ENCODE measurements around the gene CALM3. TPM values are rescaled to one million over a fixed set of nuclear protein-coding genes. Genes with fewer than 3 reads are reported as not detected.

CALM3 gene
- total and polyA plus RNA-seq, 4 donors = 219 to 1,593 (median 943) TPM

GRCh38 chr19:46644720-46645119, 43.6 kb downstream of the CALM3 start:
- Histone ChIP-seq H3K9me3 (ENCODE audit: control insufficient read depth, insufficient read depth, low read length) (no peaks in the 10 kb centered on the region), H3K4me3 (ENCODE audit: low read depth, low read length) (no peak overlapping the region), H3K27me3 (ENCODE audit: control insufficient read depth, insufficient read depth, low read length) (peaks cover 9% of the 10 kb centered on the region), H3K27ac (ENCODE audit: low read depth, low read length) (no peak overlapping the region), H3K36me3 (ENCODE audit: control insufficient read depth, insufficient read depth, low read length) (peaks cover 11% of the 10 kb centered on the region), H3K4me1 (ENCODE audit: control insufficient read depth, insufficient read depth, low read length) (peaks cover 5% of the 10 kb centered on the region)
- 42% methylated on average over 2 of the region's 3 CpGs for WGBS (ENCODE audit: insufficient coverage)
- no peak for DNase-seq (ENCODE audit: low read depth in 4 of 6, low spot score in 6 of 6)

- H3K9me3 ChIP-seq (ENCODE audit: control insufficient read depth, insufficient read depth, low read length) = no peaks in the 10 kb centered on the region
- H3K36me3 ChIP-seq (ENCODE audit: control insufficient read depth, insufficient read depth, low read length) = peaks cover 16% of the 10 kb centered on the region
- no peak for DNase-seq (ENCODE audit: low read depth in 4 of 6, low spot score in 6 of 6)
- no peak overlapping the region for H3K4me3 ChIP-seq (ENCODE audit: low read depth, low read length)
- H3K27ac ChIP-seq (ENCODE audit: low read depth, low read length) = no peak overlapping the region
- H3K4me1 ChIP-seq (ENCODE audit: control insufficient read depth, insufficient read depth, low read length) = no peaks in the 10 kb centered on the region
- H3K27me3 ChIP-seq (ENCODE audit: control insufficient read depth, insufficient read depth, low read length) = peaks cover 11% of the 10 kb centered on the region
- WGBS (ENCODE audit: insufficient coverage) = no CpG with 5 or more reads among the region's 3 CpGs
Measured at GRCh38 chr19:46646402-46646801, 45.3 kb downstream of the CALM3 start.

GRCh38 chr19:46648060-46648960, 47.2 kb downstream of the CALM3 start:
- Histone ChIP-seq H3K36me3 (ENCODE audit: control insufficient read depth, insufficient read depth, low read length) (peaks cover 32% of the 10 kb centered on the region), H3K9me3 (ENCODE audit: control insufficient read depth, insufficient read depth, low read length) (no peaks in the 10 kb centered on the region), H3K4me1 (ENCODE audit: control insufficient read depth, insufficient read depth, low read length) (no peaks in the 10 kb centered on the region), H3K4me3 (ENCODE audit: low read depth, low read length) (no peak overlapping the region), H3K27me3 (ENCODE audit: control insufficient read depth, insufficient read depth, low read length) (peaks cover 13% of the 10 kb centered on the region), H3K27ac (ENCODE audit: low read depth, low read length) (no peak overlapping the region)
- WGBS (ENCODE audit: insufficient coverage) = 38% methylated on average over 59 of the region's 63 CpGs
- DNase-seq (ENCODE audit: low read depth in 4 of 6, low spot score in 6 of 6) = no peak

- 31% methylated on average over 124 of the region's 144 CpGs for WGBS (ENCODE audit: insufficient coverage)
Measured at GRCh38 chr19:46648961-46649960, 48.1 kb downstream of the CALM3 start.

GRCh38 chr19:46650445-46650844, 49.3 kb downstream of the CALM3 start:
- no peak for DNase-seq (ENCODE audit: low read depth in 4 of 6, low spot score in 6 of 6)
- H3K27ac ChIP-seq (ENCODE audit: low read depth, low read length) = no peak overlapping the region
- no peaks in the 10 kb centered on the region for H3K9me3 ChIP-seq (ENCODE audit: control insufficient read depth, insufficient read depth, low read length)
- no peak overlapping the region for H3K4me3 ChIP-seq (ENCODE audit: low read depth, low read length)
- 95% methylated on average over 4 of the region's 7 CpGs for WGBS (ENCODE audit: insufficient coverage)
- peaks cover 32% of the 10 kb centered on the region for H3K36me3 ChIP-seq (ENCODE audit: control insufficient read depth, insufficient read depth, low read length)
- H3K27me3 ChIP-seq (ENCODE audit: control insufficient read depth, insufficient read depth, low read length) = peaks cover 13% of the 10 kb centered on the region
- peaks cover 19% of the 10 kb centered on the region for H3K4me1 ChIP-seq (ENCODE audit: control insufficient read depth, insufficient read depth, low read length)

More at GRCh38 chr19:46648961-46649960, 48.1 kb downstream of the CALM3 start:
- H3K4me1 ChIP-seq (ENCODE audit: control insufficient read depth, insufficient read depth, low read length) = peaks cover 7% of the 10 kb centered on the region
- H3K27ac ChIP-seq (ENCODE audit: low read depth, low read length) = no peak overlapping the region
- no peak overlapping the region for H3K4me3 ChIP-seq (ENCODE audit: low read depth, low read length)
- H3K36me3 ChIP-seq (ENCODE audit: control insufficient read depth, insufficient read depth, low read length) = peaks cover 32% of the 10 kb centered on the region
- no peak for DNase-seq (ENCODE audit: low read depth in 4 of 6, low spot score in 6 of 6)
- peaks cover 13% of the 10 kb centered on the region for H3K27me3 ChIP-seq (ENCODE audit: control insufficient read depth, insufficient read depth, low read length)
- H3K9me3 ChIP-seq (ENCODE audit: control insufficient read depth, insufficient read depth, low read length) = no peaks in the 10 kb centered on the region

- Histone ChIP-seq H3K4me3 (ENCODE audit: low read depth, low read length) (no peak overlapping the region), H3K27ac (ENCODE audit: low read depth, low read length) (peak overlapping the region; percentile 79)
- DNase-seq (ENCODE audit: low read depth in 4 of 6, low spot score in 6 of 6) = peak in 3 of 6 donors; percentile 31 to 73 (median 33)
Measured at GRCh38 chr19:46654621-46655152, 53.6 kb downstream of the CALM3 start.

GRCh38 chr19:46656541-46656940, 55.4 kb downstream of the CALM3 start:
- WGBS (ENCODE audit: insufficient coverage) = 100% methylated on average over 1 of the region's 5 CpGs
- peaks cover 43% of the 10 kb centered on the region for H3K4me1 ChIP-seq (ENCODE audit: control insufficient read depth, insufficient read depth, low read length)
- DNase-seq (ENCODE audit: low read depth in 4 of 6, low spot score in 6 of 6) = no peak
- H3K9me3 ChIP-seq (ENCODE audit: control insufficient read depth, insufficient read depth, low read length) = no peaks in the 10 kb centered on the region
- H3K36me3 ChIP-seq (ENCODE audit: control insufficient read depth, insufficient read depth, low read length) = peaks cover 22% of the 10 kb centered on the region
- H3K27ac ChIP-seq (ENCODE audit: low read depth, low read length) = no peak overlapping the region
- H3K27me3 ChIP-seq (ENCODE audit: control insufficient read depth, insufficient read depth, low read length) = peaks cover under 1% of the 10 kb centered on the region
- H3K4me3 ChIP-seq (ENCODE audit: low read depth, low read length) = no peak overlapping the region

More at GRCh38 chr19:46654621-46655152, 53.6 kb downstream of the CALM3 start:
- Histone ChIP-seq H3K27me3 (ENCODE audit: control insufficient read depth, insufficient read depth, low read length) (peaks cover 5% of the 10 kb centered on the region), H3K4me1 (ENCODE audit: control insufficient read depth, insufficient read depth, low read length) (peaks cover 29% of the 10 kb centered on the region), H3K9me3 (ENCODE audit: control insufficient read depth, insufficient read depth, low read length) (no peaks in the 10 kb centered on the region), H3K36me3 (ENCODE audit: control insufficient read depth, insufficient read depth, low read length) (peaks cover 29% of the 10 kb centered on the region)
- 22% methylated on average over 10 of the region's 16 CpGs for WGBS (ENCODE audit: insufficient coverage)

- Histone ChIP-seq H3K4me1 (ENCODE audit: control insufficient read depth, insufficient read depth, low read length) (peaks cover 35% of the 10 kb centered on the region), H3K27me3 (ENCODE audit: control insufficient read depth, insufficient read depth, low read length) (no peaks in the 10 kb centered on the region), H3K36me3 (ENCODE audit: control insufficient read depth, insufficient read depth, low read length) (peaks cover 7% of the 10 kb centered on the region), H3K27ac (ENCODE audit: low read depth, low read length) (peak overlapping the region; percentile 81), H3K9me3 (ENCODE audit: control insufficient read depth, insufficient read depth, low read length) (no peaks in the 10 kb centered on the region), H3K4me3 (ENCODE audit: low read depth, low read length) (peak overlapping the region; percentile 71)
- WGBS (ENCODE audit: insufficient coverage) = 0% methylated on average over 9 of the region's 28 CpGs
- DNase-seq (ENCODE audit: low read depth in 4 of 6, low spot score in 6 of 6) = peak in 2 of 6 donors; percentile 57 to 62
Measured at GRCh38 chr19:46659151-46660007, 58.2 kb downstream of the CALM3 start.
